NCI-H128 (cell line): Measurements from ENCODE around the gene ALPI.
"Not testable (repeated sequence)": the region's sequence is repeated elsewhere in the genome, so short reads cannot be mapped to it uniquely, and the experiment has no call there.

ENCODE experiments used
- DNase-seq: peaks from one replicate; lab custom pipeline; 2025; ENCODE audit not compliant: unreplicated experiment; lab: John Stamatoyannopoulos, UW

Gene ALPI

GRCh38 chr2:232441147-232441651 lies 14.8 kb upstream of the ALPI start:
- DNase-seq = no peak

GRCh38 chr2:232441922-232442321 lies 14.0 kb upstream of the ALPI start:
- not testable (repeated sequence) for DNase-seq

GRCh38 chr2:232442431-232442830 lies 13.5 kb upstream of the ALPI start:
- DNase-seq = not testable (repeated sequence)

- not testable (repeated sequence) for DNase-seq
Measured at GRCh38 chr2:232443047-232443446, 12.9 kb upstream of the ALPI start.

GRCh38 chr2:232443669-232444408 lies 12.1 kb upstream of the ALPI start:
- DNase-seq = not testable (repeated sequence)

- DNase-seq = no peak
Measured at GRCh38 chr2:232444409-232445148, 11.4 kb upstream of the ALPI start.

DNA sequence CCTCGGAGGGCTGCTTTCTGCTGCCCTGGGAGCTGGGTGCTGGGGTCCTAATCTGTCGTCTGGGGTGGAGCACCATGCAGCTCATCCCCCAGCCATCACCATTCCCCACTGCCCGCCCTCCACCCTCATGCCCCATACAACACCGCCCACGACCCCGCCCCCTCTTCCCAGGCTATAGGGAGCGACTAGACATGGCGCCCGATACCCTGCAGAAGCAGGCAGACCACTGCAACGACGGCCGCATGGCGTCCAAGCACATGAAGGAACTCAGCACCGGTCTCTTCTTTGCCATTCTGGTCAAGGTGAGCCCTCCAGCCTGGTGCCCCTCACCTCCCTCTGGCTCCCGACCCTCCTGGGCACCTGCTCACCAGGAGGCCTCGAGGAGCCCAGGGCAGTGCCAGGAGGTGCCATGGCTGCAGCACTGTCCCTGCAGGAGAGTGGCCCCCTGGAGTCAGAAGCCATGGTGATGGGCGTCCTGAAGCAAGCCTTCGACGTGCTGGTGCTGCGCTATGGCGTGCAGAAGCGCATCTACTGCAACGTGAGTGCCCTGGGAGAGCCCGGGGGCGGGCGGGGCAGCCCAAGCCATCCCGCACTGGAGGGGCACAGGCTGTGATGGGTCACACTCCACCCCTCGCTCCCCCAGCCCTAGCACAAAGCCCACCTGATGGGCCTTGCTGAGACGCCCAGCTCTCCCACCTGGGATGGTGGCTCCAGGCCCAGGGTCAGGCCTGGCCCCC lies 10.6 kb upstream of the ALPI start:
- DNase-seq = not testable (repeated sequence)

DNA sequence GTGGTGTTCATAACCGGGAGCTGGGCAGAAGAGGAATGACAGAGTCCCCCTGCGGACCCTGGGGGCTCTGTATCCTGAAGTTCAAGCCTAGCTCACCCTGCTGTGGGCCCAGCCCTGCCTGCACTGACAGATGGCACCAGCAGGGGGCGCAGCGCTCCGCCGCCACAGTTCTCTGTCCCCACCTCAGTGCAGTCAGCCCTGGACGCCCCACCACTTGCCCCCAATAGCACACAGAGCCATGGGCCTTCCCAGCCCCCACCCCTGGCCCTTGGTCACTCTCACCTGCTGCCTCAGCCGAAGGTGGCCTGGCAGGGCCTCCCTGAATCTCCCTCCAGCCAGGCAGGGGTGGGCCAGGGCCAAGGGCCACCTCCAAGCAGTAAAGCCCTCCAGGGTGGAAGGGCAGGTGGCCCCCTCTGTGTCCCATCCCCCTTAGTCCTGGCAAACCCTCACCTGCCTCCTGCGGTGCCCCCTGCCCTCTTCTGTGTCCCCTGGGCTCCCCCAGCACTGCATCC lies 9.6 kb upstream of the ALPI start:
- not testable (repeated sequence) for DNase-seq

DNA sequence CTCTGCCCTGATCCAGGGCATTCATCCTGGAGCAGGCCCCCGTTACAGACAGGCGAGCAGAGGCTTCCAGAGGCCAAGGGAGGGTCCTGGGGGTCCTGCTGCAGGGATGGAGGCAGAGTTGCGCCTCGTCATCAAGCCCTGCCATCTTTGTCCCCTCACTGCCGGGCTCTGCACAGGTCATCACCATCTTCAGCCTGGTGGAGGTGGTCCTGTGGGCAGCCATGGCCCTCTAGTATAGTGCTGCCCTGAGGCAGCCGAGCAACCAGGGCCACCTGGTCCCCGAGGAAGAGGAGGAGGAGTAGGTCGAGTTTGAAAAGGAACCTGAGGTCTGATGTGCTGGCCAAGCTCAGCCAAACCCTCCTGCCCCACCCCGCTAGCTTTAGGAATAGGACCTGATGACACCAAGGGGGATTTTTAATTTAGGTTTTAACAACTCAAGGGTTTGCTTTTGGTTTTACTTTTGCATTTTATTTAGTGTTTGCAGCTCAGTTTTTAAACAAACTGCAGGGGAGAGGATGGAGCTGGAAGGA lies 8.8 kb upstream of the ALPI start:
- no peak for DNase-seq

GRCh38 chr2:232447638-232448303 lies 8.2 kb upstream of the ALPI start:
- DNase-seq = no peak

GRCh38 chr2:232448304-232448690 lies 7.7 kb upstream of the ALPI start:
- DNase-seq = no peak

GRCh38 chr2:232449964-232450363 lies 6.0 kb upstream of the ALPI start:
- no peak for DNase-seq

DNA sequence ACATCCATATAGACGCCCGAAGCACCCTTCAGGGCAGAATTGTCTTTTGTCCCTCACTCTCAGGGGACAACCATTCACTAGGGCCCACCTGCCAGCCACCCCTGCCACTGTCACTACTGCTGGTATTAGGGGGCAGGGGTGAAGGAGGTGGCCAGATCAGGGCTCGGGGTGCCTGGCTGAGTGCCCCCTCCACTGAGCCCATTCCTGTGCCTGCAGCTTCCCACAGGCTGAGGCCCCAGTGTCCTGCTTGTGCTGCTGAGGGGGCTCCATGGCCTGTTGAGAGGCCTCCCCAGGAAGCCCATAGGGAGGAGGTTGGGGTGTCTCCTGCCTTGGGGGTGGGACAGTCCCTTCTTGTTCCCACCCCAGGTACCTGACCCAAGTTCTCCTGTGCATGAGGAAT lies 4.3 kb upstream of the ALPI start:
- not testable (repeated sequence) for DNase-seq

GRCh38 chr2:232454630-232455029 lies 1.3 kb upstream of the ALPI start:
- DNase-seq = no peak

DNA sequence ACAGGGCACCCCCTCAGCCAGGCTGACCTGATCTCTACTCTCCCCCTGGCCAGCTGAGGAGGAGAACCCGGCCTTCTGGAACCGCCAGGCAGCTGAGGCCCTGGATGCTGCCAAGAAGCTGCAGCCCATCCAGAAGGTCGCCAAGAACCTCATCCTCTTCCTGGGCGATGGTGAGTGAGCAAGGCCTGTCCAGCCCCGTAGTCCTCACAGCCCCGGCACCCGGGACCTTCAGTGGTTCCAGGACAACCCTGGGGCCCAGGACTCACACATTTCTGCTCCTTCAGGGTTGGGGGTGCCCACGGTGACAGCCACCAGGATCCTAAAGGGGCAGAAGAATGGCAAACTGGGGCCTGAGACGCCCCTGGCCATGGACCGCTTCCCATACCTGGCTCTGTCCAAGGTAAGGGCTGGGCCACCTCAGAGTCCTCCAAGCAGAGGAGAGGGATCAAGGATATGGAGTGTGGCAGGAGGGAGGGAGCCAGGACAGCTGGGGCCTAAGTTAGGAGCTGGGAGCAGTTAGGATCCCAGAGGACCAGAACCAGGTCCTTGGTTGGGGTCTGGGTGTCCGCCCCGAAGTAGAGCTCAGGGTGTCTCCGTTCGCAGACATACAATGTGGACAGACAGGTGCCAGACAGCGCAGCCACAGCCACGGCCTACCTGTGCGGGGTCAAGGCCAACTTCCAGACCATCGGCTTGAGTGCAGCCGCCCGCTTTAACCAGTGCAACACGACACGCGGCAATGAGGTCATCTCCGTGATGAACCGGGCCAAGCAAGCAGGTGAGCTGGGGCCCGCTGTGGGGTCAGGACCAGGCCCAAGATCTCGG lies 555 bp downstream of the ALPI start:
- DNase-seq = no peak

- no peak for DNase-seq
Measured at GRCh38 chr2:232457121-232458011, 1.4 kb downstream of the ALPI start.

- DNase-seq = no peak
Measured at GRCh38 chr2:232458051-232458660, 2.2 kb downstream of the ALPI start.
